HL-60 (cell line): ENCODE measurements around the gene POLA2.

Experiments
- DNase-seq, 2 experiments: peaks; one replicate each; pipeline ENCODE4 v3.0.0-alpha.2; 2010 to 2020; ENCODE audit warnings: low read depth in 1 of 2, low spot score in 1 of 2
- H3K27ac ChIP-seq: fragments of 250-450 bp; sonication (Bioruptor Pico); replicated peaks from 2 replicates; pipeline ENCODE4 v1.5.1; 2020; ENCODE audit warnings: mild to moderate bottlenecking, moderate library complexity
- H3K27me3 ChIP-seq: fragments of 250-450 bp; sonication (Bioruptor Pico); 2 replicates; pipeline ENCODE4 v1.5.1; 2021; ENCODE audit warnings: mild to moderate bottlenecking, moderate library complexity; ENCODE audit not compliant: insufficient read depth, poor library complexity, severe bottlenecking
- H3K4me3 ChIP-seq: replicated peaks from 2 replicates; pipeline ENCODE4 v1.5.1; 2011; ENCODE audit warnings: mild to moderate bottlenecking, control low read depth, low read length; ENCODE audit not compliant: insufficient read depth
- GABPA ChIP-seq: IDR thresholded peaks from 2 replicates; pipeline ENCODE4 v1.6.1; 2012; ENCODE audit warnings: low read depth
- POLR2AphosphoS5 ChIP-seq: IDR thresholded peaks from 2 replicates; pipeline ENCODE4 v1.6.1; 2012; ENCODE audit warnings: low read depth
- SPI1 ChIP-seq: IDR thresholded peaks from 2 replicates; pipeline ENCODE4 v1.6.1; 2012; ENCODE audit warnings: low read depth, mild to moderate bottlenecking, borderline replicate concordance
- TF ChIP-seq, protein P1 (sequence below): IDR thresholded peaks from one replicate; pipeline ENCODE4 v1.5.1; 2011; ENCODE audit warnings: low read length, control low read depth, inconsistent platforms; ENCODE audit not compliant: insufficient read depth
- TF ChIP-seq, protein P2 (sequence below): IDR thresholded peaks from 2 replicates; pipeline ENCODE4 v1.6.1; 2012; ENCODE audit warnings: low read depth; ENCODE audit not compliant: insufficient replicate concordance

POLA2 gene

DNA sequence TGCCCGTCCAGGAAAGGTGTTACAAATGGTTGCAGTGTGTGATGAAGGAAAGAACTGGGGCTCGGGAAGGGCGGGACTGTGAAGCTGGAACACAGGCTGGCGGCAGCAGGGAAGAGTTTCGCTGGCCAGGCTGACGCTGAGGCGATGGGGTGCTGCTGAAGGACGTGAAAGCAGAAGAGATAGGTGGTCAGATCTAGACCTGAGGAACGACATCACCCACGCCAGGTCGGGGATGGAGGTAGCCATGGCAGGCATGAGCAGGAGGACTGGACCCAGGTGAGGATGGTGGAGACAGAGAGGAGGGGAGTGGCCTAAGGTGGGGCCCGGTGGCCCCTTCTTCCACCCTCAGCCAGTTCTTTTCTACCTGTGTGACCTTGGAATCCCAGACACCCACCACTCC lies 62.1 kb downstream of the POLA2 start:
- TF ChIP-seq GABPA = no peak
- no peak for TF ChIP-seq POLR2AphosphoS5
- TF ChIP-seq, protein P1, sequence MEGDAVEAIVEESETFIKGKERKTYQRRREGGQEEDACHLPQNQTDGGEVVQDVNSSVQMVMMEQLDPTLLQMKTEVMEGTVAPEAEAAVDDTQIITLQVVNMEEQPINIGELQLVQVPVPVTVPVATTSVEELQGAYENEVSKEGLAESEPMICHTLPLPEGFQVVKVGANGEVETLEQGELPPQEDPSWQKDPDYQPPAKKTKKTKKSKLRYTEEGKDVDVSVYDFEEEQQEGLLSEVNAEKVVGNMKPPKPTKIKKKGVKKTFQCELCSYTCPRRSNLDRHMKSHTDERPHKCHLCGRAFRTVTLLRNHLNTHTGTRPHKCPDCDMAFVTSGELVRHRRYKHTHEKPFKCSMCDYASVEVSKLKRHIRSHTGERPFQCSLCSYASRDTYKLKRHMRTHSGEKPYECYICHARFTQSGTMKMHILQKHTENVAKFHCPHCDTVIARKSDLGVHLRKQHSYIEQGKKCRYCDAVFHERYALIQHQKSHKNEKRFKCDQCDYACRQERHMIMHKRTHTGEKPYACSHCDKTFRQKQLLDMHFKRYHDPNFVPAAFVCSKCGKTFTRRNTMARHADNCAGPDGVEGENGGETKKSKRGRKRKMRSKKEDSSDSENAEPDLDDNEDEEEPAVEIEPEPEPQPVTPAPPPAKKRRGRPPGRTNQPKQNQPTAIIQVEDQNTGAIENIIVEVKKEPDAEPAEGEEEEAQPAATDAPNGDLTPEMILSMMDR = no peak
- TF ChIP-seq, protein P2, sequence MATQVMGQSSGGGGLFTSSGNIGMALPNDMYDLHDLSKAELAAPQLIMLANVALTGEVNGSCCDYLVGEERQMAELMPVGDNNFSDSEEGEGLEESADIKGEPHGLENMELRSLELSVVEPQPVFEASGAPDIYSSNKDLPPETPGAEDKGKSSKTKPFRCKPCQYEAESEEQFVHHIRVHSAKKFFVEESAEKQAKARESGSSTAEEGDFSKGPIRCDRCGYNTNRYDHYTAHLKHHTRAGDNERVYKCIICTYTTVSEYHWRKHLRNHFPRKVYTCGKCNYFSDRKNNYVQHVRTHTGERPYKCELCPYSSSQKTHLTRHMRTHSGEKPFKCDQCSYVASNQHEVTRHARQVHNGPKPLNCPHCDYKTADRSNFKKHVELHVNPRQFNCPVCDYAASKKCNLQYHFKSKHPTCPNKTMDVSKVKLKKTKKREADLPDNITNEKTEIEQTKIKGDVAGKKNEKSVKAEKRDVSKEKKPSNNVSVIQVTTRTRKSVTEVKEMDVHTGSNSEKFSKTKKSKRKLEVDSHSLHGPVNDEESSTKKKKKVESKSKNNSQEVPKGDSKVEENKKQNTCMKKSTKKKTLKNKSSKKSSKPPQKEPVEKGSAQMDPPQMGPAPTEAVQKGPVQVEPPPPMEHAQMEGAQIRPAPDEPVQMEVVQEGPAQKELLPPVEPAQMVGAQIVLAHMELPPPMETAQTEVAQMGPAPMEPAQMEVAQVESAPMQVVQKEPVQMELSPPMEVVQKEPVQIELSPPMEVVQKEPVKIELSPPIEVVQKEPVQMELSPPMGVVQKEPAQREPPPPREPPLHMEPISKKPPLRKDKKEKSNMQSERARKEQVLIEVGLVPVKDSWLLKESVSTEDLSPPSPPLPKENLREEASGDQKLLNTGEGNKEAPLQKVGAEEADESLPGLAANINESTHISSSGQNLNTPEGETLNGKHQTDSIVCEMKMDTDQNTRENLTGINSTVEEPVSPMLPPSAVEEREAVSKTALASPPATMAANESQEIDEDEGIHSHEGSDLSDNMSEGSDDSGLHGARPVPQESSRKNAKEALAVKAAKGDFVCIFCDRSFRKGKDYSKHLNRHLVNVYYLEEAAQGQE = no peak
- no peak for TF ChIP-seq SPI1
- Histone ChIP-seq H3K27ac (no peak overlapping the region), H3K27me3 (no peaks in the 10 kb centered on the region), H3K4me3 (no peak overlapping the region)
- DNase-seq = no peak

DNA sequence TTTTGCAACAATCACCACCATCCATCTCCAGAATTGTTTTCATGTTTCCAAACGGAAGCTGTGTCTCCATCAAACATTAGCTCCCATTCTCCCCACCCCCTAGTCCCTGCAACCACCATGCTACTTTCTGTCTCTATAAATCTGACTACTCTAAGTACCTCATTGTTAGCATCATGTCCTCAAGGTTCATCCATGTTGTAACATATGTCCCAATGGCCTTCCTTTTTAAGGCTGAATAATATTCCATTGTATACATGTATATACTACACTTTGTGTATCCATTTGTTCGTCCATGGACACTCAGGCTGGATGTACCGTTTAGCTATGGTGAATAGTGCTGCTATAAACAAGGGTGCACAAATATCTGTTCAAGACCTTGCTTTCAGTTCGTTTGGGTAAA lies 63.7 kb downstream of the POLA2 start:
- Histone ChIP-seq H3K27ac (no peak overlapping the region), H3K27me3 (no peaks in the 10 kb centered on the region), H3K4me3 (no peak overlapping the region)
- TF ChIP-seq, protein P1 = no peak
- TF ChIP-seq POLR2AphosphoS5 (no peak), SPI1 (no peak), GABPA (no peak)
- TF ChIP-seq, protein P2 = no peak
- no peak for DNase-seq

DNA sequence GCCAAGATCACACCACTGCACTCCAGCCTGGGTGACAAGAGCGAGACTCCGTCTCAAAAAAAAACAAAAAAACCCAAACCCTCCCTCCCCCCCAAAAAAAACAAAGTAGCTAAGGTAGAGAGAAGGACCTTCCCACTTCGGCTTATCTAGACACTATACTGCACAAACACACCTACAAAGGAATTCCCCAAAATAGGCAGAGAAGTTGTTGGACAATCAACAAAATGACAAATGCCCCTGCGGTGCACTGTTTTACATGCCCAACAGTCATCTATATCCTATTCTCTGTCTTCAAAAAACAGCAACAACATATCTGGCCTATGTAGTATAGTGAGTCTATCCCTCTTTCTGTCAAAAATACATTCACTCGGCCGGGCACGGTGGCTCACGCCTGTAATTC lies 65.3 kb downstream of the POLA2 start:
- TF ChIP-seq, protein P2 = no peak
- TF ChIP-seq SPI1 (no peak), GABPA (no peak), POLR2AphosphoS5 (no peak)
- TF ChIP-seq, protein P1 = no peak
- H3K27ac ChIP-seq = no peak overlapping the region
- no peaks in the 10 kb centered on the region for H3K27me3 ChIP-seq
- H3K4me3 ChIP-seq = no peak overlapping the region
- no peak for DNase-seq
